ENCODE results near the gene UBE2E3.
"Not testable (repeated sequence)": the region's sequence is repeated elsewhere in the genome, so short reads cannot be mapped to it uniquely, and the experiment has no call there.

UBE2E3 gene

GRCh38 chr2:181074457-181074856 is 94.1 kb downstream of the UBE2E3 start:
- DNase-seq (ENCODE audit: low spot score): no peak

GRCh38 chr2:181076658-181077057 is 96.3 kb downstream of the UBE2E3 start:
- DNase-seq (ENCODE audit: low spot score): no peak

- peak; percentile 61 for DNase-seq (ENCODE audit: low spot score)
Measured at GRCh38 chr2:181077128-181077709, 96.8 kb downstream of the UBE2E3 start.

DNA sequence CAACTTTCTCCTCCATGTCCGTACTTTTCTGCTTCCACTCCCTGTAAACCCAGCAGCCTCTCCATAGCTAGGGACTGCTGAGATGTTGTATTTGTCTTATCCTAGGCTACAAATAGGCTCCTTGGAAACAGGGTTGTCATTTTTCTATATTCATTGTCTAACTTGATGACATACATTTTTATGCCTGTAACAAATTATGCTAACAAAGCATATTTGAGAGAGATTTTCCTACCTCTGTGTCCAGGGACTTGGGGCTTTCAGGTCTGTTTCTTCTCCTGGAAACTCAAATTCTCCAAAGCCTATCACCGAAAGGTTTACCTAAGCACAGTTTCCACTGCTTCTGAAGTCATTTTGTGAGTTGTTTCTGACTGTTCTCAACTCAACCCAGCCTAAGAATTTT is 102.7 kb downstream of the UBE2E3 start:
- no peak for DNase-seq (ENCODE audit: low spot score)

DNA sequence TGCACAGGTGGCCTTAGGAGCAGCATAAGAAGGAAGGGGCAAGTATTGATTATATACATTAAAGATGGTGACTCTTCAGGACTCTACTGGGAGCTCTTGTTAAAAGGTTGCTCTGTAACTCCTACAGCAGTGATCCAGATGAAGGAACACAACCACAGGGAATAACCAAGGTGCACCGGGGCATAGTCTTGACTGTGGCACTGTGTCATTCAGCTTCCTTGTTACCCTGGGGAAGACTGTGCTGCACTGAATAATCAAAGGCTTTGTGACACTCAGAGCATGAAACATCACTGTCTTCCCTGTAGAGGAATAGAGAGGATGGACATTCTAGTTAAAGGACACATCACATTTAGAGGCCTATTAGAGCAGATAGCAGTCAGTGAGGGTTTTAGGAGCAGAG is 105.3 kb downstream of the UBE2E3 start:
- DNase-seq (ENCODE audit: low spot score): no peak

- DNase-seq (ENCODE audit: low spot score): not testable (repeated sequence)
Measured at GRCh38 chr2:181091920-181092319, 111.5 kb downstream of the UBE2E3 start.

GRCh38 chr2:181095486-181095885 is 115.1 kb downstream of the UBE2E3 start:
- no peak for DNase-seq (ENCODE audit: low spot score)

GRCh38 chr2:181103659-181104058 is 123.3 kb downstream of the UBE2E3 start:
- DNase-seq (ENCODE audit: low spot score): no peak

- DNase-seq (ENCODE audit: low spot score): peak; percentile 46
Measured at GRCh38 chr2:181104512-181105115, 124.2 kb downstream of the UBE2E3 start.

- no peak for DNase-seq (ENCODE audit: low spot score)
Measured at GRCh38 chr2:181105562-181105961, 125.2 kb downstream of the UBE2E3 start.

DNA sequence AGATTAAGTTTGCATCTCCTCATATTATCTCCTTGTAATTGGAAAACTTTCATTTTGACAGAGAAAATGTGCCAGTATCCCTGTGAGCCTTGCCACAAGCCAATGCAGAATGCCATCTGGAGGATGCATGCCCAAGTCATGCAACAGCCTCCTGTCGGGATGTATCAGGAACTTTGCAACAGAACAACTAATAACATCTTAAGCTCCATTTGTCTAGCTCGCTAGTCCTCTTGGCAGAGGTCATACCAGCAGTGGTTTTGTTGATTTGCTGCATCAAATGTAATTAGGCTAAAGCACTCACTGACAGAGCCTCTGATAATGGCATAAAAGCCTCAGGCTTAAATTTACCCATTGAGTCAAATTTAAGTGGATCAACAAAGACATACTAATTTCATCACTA is 125.8 kb downstream of the UBE2E3 start:
- no peak for DNase-seq (ENCODE audit: low spot score)

DNA sequence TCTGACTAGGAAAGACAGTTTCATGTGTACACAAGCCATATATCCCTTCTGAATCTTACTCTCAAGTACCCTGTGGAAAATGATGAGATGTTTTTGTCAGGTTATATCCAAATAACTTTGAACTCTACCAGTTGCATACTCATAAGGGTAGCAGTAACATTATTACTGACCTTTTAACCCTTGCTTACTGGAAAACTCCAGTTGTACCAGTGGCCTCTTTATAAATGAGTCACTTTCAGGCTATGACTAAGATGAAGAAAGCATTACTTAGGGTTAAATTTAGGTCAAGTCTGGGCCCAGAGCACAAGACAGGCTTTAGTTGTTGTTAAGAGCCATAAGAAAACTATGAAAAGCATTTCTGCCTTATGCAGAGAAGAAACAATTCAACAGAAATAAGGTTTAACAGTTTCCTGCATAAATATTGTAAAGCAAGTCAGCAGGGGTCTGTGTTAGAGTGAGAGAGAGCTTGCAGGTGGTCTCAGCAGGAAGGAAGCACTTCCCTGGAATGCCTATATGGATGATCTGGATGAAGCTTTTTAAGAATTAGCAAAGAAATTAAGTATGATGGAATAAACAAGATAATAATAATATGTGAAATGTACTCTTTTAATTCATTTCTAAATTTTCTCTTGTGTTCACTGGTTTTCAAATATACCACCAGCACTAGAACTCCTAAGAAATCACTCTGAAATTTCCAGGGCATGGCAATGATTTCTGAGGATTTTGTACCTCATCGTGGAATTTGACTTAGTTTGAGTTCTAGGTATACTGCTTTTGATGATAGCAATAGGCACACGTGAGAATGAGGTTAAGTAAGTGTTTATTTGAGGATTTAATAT is 126.6 kb downstream of the UBE2E3 start:
- no peak for DNase-seq (ENCODE audit: low spot score)

GRCh38 chr2:181107628-181107945 is 127.2 kb downstream of the UBE2E3 start:
- no peak for DNase-seq (ENCODE audit: low spot score)

DNA sequence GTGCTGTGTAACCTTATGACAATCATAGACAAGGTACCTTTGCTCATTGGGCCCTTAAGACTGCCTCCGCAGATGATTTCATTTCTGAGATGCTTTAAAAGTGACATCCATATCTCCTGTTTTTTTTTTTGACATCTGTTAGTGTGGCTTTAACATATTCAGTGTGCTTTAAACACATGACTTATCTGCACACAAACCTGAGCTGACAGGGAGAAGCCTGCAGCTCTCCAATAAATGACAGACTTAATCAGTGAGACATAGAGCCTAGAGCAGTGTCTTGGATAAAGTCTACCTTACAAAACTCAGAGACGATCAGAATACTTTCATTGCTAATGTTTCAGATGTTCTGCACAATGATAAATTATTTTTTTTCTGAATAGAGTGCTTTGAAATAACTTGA is 130.7 kb downstream of the UBE2E3 start:
- DNase-seq (ENCODE audit: low spot score): no peak

DNA sequence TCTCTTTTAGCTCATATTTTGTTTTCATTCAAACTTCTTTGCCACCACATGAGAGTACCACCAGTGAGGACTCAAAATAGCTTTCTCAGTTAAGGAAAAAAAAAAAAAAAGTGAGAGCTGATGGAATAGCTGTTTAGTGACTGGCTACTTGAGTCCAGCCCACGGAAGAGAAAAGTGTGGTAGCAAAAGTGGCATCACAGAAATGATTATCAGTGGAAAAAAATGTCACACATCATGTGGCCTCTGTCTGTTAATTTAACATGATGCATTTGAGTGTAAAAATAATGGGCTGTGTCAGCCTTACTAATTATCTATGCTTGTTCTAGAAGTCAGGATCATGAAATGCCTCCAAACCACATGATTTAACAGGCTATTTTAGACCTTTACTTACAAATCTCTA is 132.5 kb downstream of the UBE2E3 start:
- no peak for DNase-seq (ENCODE audit: low spot score)

All from hematopoietic multipotent progenitor cell treated with erythropoietin and hydrocortisone succinate and interleukin-3 and kit ligand, for 15 days (in vitro differentiated cells).